NT2/D1 (cell line): ENCODE results near the gene SCG5.

Experiments
- YY1 ChIP-seq: IDR thresholded peaks from 2 replicates; pipeline ENCODE4 v1.6.1; 2011; ENCODE audit not compliant: insufficient read length, insufficient read depth
- ZNF274 ChIP-seq: IDR thresholded peaks from 2 replicates; pipeline ENCODE4 v1.6.1; 2011; ENCODE audit warnings: mild to moderate bottlenecking, low read depth, low read length

- TF ChIP-seq YY1 (no peak), ZNF274 (no peak)
Observed at GRCh38 chr15:32657198-32657883, 15.8 kb downstream of the SCG5 start.
